B cell (primary cell): ENCODE data around the gene RPS6KA4. TPM values are rescaled to one million over a fixed set of nuclear protein-coding genes. Genes with fewer than 3 reads are reported as not detected.

Source experiments
- ATAC-seq: fragments of 200-7000 bp; cut with Tn5 transposase; one replicate; pipeline ENCODE4 v1.10.0; 2021; ENCODE audit warnings: low read depth, mild to moderate bottlenecking, moderate number of reproducible peaks, moderate library complexity
- CTCF ChIA-PET: fragments of 350-600 bp; sonication (Branson Sonifier 250); formaldehyde crosslinking; loops from one replicate; lab custom pipeline; 2021; ENCODE audit warnings: antibody characterized with exemption, inconsistent platforms; lab: Charles Lee
- POLR2A ChIA-PET: fragments of 350-600 bp; sonication (Branson Sonifier 250); formaldehyde crosslinking; loops from one replicate; lab custom pipeline; 2021; ENCODE audit warnings: antibody characterized with exemption; lab: Charles Lee
- DNase-seq: peaks from one replicate; pipeline ENCODE4 v3.0.0; 2013
- H2AFZ ChIP-seq: 2 replicates; pipeline ENCODE4 v1.6.1; 2012; ENCODE audit warnings: mild to moderate bottlenecking, low read depth, low read length; ENCODE audit not compliant: insufficient read depth, poor library complexity, severe bottlenecking
- H3K27ac ChIP-seq, 2 donors: 1 replicate in 1 of 2; 2 replicates in 1 of 2; pipeline ENCODE4 v1.5.1; 2012 to 2013; ENCODE audit warnings: low read length in 2 of 2, mild to moderate bottlenecking in 2 of 2, moderate library complexity in 1 of 2
- H3K27me3 ChIP-seq, 4 experiments: fragments of 200-600 bp in 1 of 4; sonication (generic) in 1 of 4; replicated peaks in 1 of 4; 1 replicate in 2 of 4; 2 replicates in 2 of 4; pipeline versions ENCODE4 v1.6.1 to v1.7.0; 2013 to 2016; ENCODE audit warnings: low read length in 3 of 4, mild to moderate bottlenecking in 2 of 4, mixed read lengths in 1 of 4, moderate library complexity in 1 of 4; ENCODE audit not compliant: insufficient read depth in 4 of 4, control insufficient read depth in 3 of 4; ENCODE audit errors: control extremely low read depth in 1 of 4
- H3K36me3 ChIP-seq, 2 experiments: replicated peaks in 1 of 2; 1 replicate in 1 of 2; 2 replicates in 1 of 2; pipeline versions ENCODE4 v1.6.1 to v1.7.1; 2013; ENCODE audit warnings: low read length in 1 of 2; ENCODE audit not compliant: insufficient read depth in 2 of 2, control insufficient read depth in 1 of 2; ENCODE audit errors: control extremely low read depth in 1 of 2, extremely low read depth in 1 of 2
- H3K4me1 ChIP-seq, 2 donors: fragments of 200-600 bp in 1 of 2; sonication (generic) in 1 of 2; 1 replicate in 1 of 2; 2 replicates in 1 of 2; pipeline versions ENCODE4 v1.5.1 to v1.6.1; 2013 to 2017; ENCODE audit warnings: low read length in 2 of 2; ENCODE audit not compliant: control insufficient read depth in 2 of 2, insufficient read depth in 2 of 2
- H3K4me2 ChIP-seq: replicated peaks from 2 replicates; pipeline ENCODE3; 2012; ENCODE audit warnings: mild to moderate bottlenecking, low read depth, low read length; ENCODE audit not compliant: poor library complexity, severe bottlenecking
- H3K4me3 ChIP-seq, 5 experiments: fragments of 200-600 bp in 1 of 5; sonication (generic) in 1 of 5; 1 replicate in 3 of 5; 2 replicates in 2 of 5; pipeline versions ENCODE4 v1.5.1 to v1.7.0; 2011 to 2016; ENCODE audit warnings: low read length in 4 of 5, mild to moderate bottlenecking in 4 of 5, low read depth in 2 of 5, control low read depth in 1 of 5, moderate library complexity in 1 of 5; ENCODE audit not compliant: insufficient read depth in 1 of 5; ENCODE audit errors: control extremely low read depth in 1 of 5, extremely low read depth in 1 of 5
- H3K79me2 ChIP-seq: fragments of 200-600 bp; sonication (generic); one replicate; pipeline ENCODE4 v1.6.0; 2016; ENCODE audit warnings: low read length; ENCODE audit not compliant: control insufficient read depth, insufficient read depth
- H3K9ac ChIP-seq: fragments of 200-600 bp; sonication (generic); 2 replicates; pipeline ENCODE4 v1.6.1; 2017; ENCODE audit warnings: mild to moderate bottlenecking, low read length, moderate library complexity
- H3K9me3 ChIP-seq, 3 donors: one replicate each; pipeline versions ENCODE4 v1.6.1 to v1.7.1; 2013; ENCODE audit warnings: low read length in 2 of 3; ENCODE audit not compliant: control insufficient read depth in 2 of 3, insufficient read depth in 1 of 3; ENCODE audit errors: control extremely low read depth in 1 of 3
- H4K20me1 ChIP-seq: 2 replicates; pipeline ENCODE4 v1.6.0; 2012; ENCODE audit warnings: mild to moderate bottlenecking, low read length; ENCODE audit not compliant: insufficient read depth, control insufficient read depth, poor library complexity, severe bottlenecking
- H3K27ac Mint-ChIP-seq: one replicate; pipeline ENCODE4 v1.8.0; 2021; ENCODE audit warnings: mixed read lengths
- H3K27me3 Mint-ChIP-seq: one replicate; pipeline ENCODE4 v1.8.0; 2021; ENCODE audit warnings: mixed read lengths
- H3K4me1 Mint-ChIP-seq: one replicate; pipeline ENCODE4 v1.8.0; 2021; ENCODE audit warnings: mixed read lengths
- H3K4me3 Mint-ChIP-seq: one replicate; pipeline ENCODE4 v1.8.0; 2021; ENCODE audit warnings: mixed read lengths
- H3K9me3 Mint-ChIP-seq: one replicate; pipeline ENCODE4 v1.8.0; 2022; ENCODE audit warnings: mixed read lengths; ENCODE audit not compliant: insufficient read depth
- CTCF ChIP-seq: fragments of 200-600 bp; IDR thresholded peaks from one replicate; pipeline ENCODE4 v1.8.0; 2022; ENCODE audit warnings: antibody characterized with exemption, mild to moderate bottlenecking
- EZH2 ChIP-seq: IDR thresholded peaks from 2 replicates; pipeline ENCODE4 v1.6.1; 2012; ENCODE audit warnings: borderline replicate concordance, low read depth, mild to moderate bottlenecking, moderate library complexity, low read length; ENCODE audit not compliant: insufficient read depth, poor library complexity, severe bottlenecking
- WGBS: methylation state at CpG from one replicate; pipeline ENCODE4 v1.1.5; 2013; ENCODE audit warnings: missing lambda C conversion rate; ENCODE audit not compliant: insufficient coverage; 5-methylcytosine and 5-hydroxymethylcytosine counted together
- intact Hi-C: fragments of 100-400 bp; cut with micrococcal nuclease; formaldehyde crosslinking; loops from one replicate; pipeline ENCODE4 v1.10.0; 2022
- polyA plus RNA-seq: library from polyadenylated mRNA; depleted of rRNA; stranded (reverse); fragments of >200 nt; gene quantifications from 2 replicates; pipeline ENCODE4 v1.2.3, GENCODE V29; 2012
- total RNA-seq, 2 donors: library from RNA; stranded (reverse); fragments of 120-200 nt in 1 of 2; gene quantifications; 1 replicate in 1 of 2; 2 replicates in 1 of 2; pipeline versions ENCODE4 v1.2.3 to v1.2.4, GENCODE V29; 2013 to 2022

Gene RPS6KA4
- total and polyA plus RNA-seq, 2 donors (not counting 1 experiment from before 2014, with no cell fraction given): 22.6 to 32.5 TPM

- Mint-ChIP-seq H3K4me1 (peaks cover 30% of the 10 kb centered on the region), H3K9me3 (no peaks in the 10 kb centered on the region), H3K27ac (peak overlapping the region; percentile 100), H3K27me3 (no peaks in the 10 kb centered on the region), H3K4me3 (peak overlapping the region; percentile 98)
- no peak for TF ChIP-seq EZH2
- no peak for TF ChIP-seq CTCF
- no peaks in the 10 kb centered on the region for H4K20me1 ChIP-seq
- peak overlapping the region; percentile 99 to 100 for H3K27ac ChIP-seq
- peak overlapping the region; percentile 99 for H3K4me2 ChIP-seq
- H3K79me2 ChIP-seq: peaks cover 5% of the 10 kb centered on the region
- POLR2A ChIA-PET: interaction anchor here (0.5 to 2.6 kb wide), 8 partner anchors 12 to 134 kb away, joined by 4 to 50 read pairs (median 14); partner anchors contain the start of genes CCDC88B, ESRRA and FERMT3
- no peaks in the 10 kb centered on the region for H3K9me3 ChIP-seq
- peaks cover 0 to 29% of the 10 kb centered on the region in 2 experiments for H3K36me3 ChIP-seq
- ATAC-seq (no peak), DNase-seq (no peak)
- WGBS: 30% methylated on average over 12 of the region's 19 CpGs
- H3K4me3 ChIP-seq: peak overlapping the region; percentile 15 to 95 (median 76)
- H3K4me1 ChIP-seq: peaks cover 8 to 26% of the 10 kb centered on the region in 2 donors
- intact Hi-C loops: loop anchor here (1.0 to 5.0 kb wide), 5 partner anchors 16 to 423 kb away; partner anchors contain the start of genes CCDC88B, RASGRP2 and RPS6KA4
- no peaks in the 10 kb centered on the region for H3K27me3 ChIP-seq
- peak overlapping the region; percentile 95 for H3K9ac ChIP-seq
- H2AFZ ChIP-seq: peak overlapping the region; percentile 89
- CTCF ChIA-PET: interaction anchor here (1.5 to 4.7 kb wide), 8 partner anchors 14 to 482 kb away, joined by 4 to 188 read pairs (median 25); partner anchors contain the start of genes CCDC88B and RPS6KA4
Observed at GRCh38 chr11:64318766-64319761, 39.9 kb upstream of the RPS6KA4 start.
